Measurements from ENCODE around the gene GLRX. TPM values are rescaled to one million over a fixed set of nuclear protein-coding genes. Genes with fewer than 3 reads are reported as not detected.
A peak's percentile ranks its signal among the peaks of the same experiment; 100 is the strongest.

Gene GLRX
- total and polyA plus RNA-seq, 2 of the 13 experiments (the other 11 are each of a cell fraction or from before 2014, with no cell fraction given), result 63.8 to 499 TPM

GRCh38 chr5:95864944-95865504 lies 42.5 kb upstream of the GLRX start (continued):
- no peak for TF ChIP-seq ZNF703 (CRISPR knock-in tag; IDR thresholded peaks at IDR 0.05; ENCODE audit: borderline replicate concordance)
- TF ChIP-seq, protein P1, sequence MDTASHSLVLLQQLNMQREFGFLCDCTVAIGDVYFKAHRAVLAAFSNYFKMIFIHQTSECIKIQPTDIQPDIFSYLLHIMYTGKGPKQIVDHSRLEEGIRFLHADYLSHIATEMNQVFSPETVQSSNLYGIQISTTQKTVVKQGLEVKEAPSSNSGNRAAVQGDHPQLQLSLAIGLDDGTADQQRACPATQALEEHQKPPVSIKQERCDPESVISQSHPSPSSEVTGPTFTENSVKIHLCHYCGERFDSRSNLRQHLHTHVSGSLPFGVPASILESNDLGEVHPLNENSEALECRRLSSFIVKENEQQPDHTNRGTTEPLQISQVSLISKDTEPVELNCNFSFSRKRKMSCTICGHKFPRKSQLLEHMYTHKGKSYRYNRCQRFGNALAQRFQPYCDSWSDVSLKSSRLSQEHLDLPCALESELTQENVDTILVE (CRISPR knock-in tag; IDR thresholded peaks at IDR 0.05), result peak; percentile 58; the same call in 1 of the 2 replicates
- TF ChIP-seq, protein P2, sequence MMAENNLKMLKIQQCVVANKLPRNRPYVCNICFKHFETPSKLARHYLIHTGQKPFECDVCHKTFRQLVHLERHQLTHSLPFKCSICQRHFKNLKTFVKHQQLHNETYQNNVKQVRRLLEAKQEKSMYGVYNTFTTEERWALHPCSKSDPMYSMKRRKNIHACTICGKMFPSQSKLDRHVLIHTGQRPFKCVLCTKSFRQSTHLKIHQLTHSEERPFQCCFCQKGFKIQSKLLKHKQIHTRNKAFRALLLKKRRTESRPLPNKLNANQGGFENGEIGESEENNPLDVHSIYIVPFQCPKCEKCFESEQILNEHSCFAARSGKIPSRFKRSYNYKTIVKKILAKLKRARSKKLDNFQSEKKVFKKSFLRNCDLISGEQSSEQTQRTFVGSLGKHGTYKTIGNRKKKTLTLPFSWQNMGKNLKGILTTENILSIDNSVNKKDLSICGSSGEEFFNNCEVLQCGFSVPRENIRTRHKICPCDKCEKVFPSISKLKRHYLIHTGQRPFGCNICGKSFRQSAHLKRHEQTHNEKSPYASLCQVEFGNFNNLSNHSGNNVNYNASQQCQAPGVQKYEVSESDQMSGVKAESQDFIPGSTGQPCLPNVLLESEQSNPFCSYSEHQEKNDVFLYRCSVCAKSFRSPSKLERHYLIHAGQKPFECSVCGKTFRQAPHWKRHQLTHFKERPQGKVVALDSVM (CRISPR knock-in tag; IDR thresholded peaks at IDR 0.05), result peak; percentile 31; the same call in 1 of the 2 replicates
- TF ChIP-seq, protein P3, sequence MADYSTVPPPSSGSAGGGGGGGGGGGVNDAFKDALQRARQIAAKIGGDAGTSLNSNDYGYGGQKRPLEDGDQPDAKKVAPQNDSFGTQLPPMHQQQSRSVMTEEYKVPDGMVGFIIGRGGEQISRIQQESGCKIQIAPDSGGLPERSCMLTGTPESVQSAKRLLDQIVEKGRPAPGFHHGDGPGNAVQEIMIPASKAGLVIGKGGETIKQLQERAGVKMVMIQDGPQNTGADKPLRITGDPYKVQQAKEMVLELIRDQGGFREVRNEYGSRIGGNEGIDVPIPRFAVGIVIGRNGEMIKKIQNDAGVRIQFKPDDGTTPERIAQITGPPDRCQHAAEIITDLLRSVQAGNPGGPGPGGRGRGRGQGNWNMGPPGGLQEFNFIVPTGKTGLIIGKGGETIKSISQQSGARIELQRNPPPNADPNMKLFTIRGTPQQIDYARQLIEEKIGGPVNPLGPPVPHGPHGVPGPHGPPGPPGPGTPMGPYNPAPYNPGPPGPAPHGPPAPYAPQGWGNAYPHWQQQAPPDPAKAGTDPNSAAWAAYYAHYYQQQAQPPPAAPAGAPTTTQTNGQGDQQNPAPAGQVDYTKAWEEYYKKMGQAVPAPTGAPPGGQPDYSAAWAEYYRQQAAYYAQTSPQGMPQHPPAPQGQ (CRISPR knock-in tag; IDR thresholded peaks at IDR 0.05; ENCODE audit: borderline replicate concordance), result no peak
- no peak for TF ChIP-seq ZNF10 (CRISPR knock-in tag; IDR thresholded peaks at IDR 0.05; ENCODE audit: borderline replicate concordance, low read depth)
- TF ChIP-seq HDAC6 (IDR thresholded peaks at IDR 0.05; ENCODE audit: low read depth, low read length), result no peak
- peak; percentile 90 for TF ChIP-seq SAP130 (CRISPR knock-in tag; IDR thresholded peaks at IDR 0.05; ENCODE audit: low read depth)
- TF ChIP-seq MYPOP (CRISPR knock-in tag; IDR thresholded peaks at IDR 0.05), result peak; percentile 90
- 0 out of 2 replicates have a peak, but pooled peaks have one; percentile 19 for TF ChIP-seq ZNF205 (CRISPR knock-in tag; IDR thresholded peaks at IDR 0.05)
- TF ChIP-seq KMT2A (CRISPR knock-in tag; IDR thresholded peaks at IDR 0.05), result 0 out of 2 replicates have a peak, but pooled peaks have one; percentile 31
- TF ChIP-seq, protein P4, sequence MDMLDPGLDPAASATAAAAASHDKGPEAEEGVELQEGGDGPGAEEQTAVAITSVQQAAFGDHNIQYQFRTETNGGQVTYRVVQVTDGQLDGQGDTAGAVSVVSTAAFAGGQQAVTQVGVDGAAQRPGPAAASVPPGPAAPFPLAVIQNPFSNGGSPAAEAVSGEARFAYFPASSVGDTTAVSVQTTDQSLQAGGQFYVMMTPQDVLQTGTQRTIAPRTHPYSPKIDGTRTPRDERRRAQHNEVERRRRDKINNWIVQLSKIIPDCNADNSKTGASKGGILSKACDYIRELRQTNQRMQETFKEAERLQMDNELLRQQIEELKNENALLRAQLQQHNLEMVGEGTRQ (IDR thresholded peaks at IDR 0.05; ENCODE audit: low read depth, low read length), result no peak
- TF ChIP-seq, protein P4 (CRISPR knock-in tag; IDR thresholded peaks at IDR 0.05; ENCODE audit: borderline replicate concordance), result no peak
- TF ChIP-seq YEATS4 (CRISPR knock-in tag; IDR thresholded peaks at IDR 0.05; ENCODE audit: borderline replicate concordance), result peak; percentile 47; the same call in 1 of the 2 replicates
- TF ChIP-seq, protein P5, sequence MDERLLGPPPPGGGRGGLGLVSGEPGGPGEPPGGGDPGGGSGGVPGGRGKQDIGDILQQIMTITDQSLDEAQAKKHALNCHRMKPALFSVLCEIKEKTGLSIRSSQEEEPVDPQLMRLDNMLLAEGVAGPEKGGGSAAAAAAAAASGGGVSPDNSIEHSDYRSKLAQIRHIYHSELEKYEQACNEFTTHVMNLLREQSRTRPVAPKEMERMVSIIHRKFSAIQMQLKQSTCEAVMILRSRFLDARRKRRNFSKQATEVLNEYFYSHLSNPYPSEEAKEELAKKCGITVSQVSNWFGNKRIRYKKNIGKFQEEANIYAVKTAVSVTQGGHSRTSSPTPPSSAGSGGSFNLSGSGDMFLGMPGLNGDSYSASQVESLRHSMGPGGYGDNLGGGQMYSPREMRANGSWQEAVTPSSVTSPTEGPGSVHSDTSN (CRISPR knock-in tag; IDR thresholded peaks at IDR 0.05), result 0 out of 2 replicates have a peak, but pooled peaks have one; percentile 39

All from HepG2 (cell line).